K562 (cell line): ENCODE measurements around the gene E2F7.

ENCODE experiments used
- CHD2 ChIP-seq: IDR thresholded peaks from 2 replicates; pipeline ENCODE4 v1.6.1; 2011; ENCODE audit warnings: low read depth, low read length
- CREM ChIP-seq: IDR thresholded peaks from 2 replicates; pipeline ENCODE4 v1.6.1; 2014; ENCODE audit warnings: antibody characterized with exemption, low read depth
- FOS ChIP-seq: IDR thresholded peaks from 3 replicates; pipeline ENCODE4 v1.6.1; 2011; ENCODE audit not compliant: insufficient read length; ENCODE audit errors: extremely low read depth
- HDAC1 ChIP-seq, 2 experiments: fragments of 450-650 bp; IDR thresholded peaks; 2 replicates each; pipeline ENCODE4 v1.6.1; 2016 to 2017; ENCODE audit warnings: inconsistent platforms in 1 of 2, mild to moderate bottlenecking in 1 of 2, moderate library complexity in 1 of 2
- KLF16 ChIP-seq: IDR thresholded peaks from 2 replicates; pipeline ENCODE4 v1.6.1; 2016; ENCODE audit warnings: antibody characterized with exemption
- MAZ ChIP-seq, 2 experiments: fragments of 450-650 bp in 1 of 2; sonication (generic) in 1 of 2; formaldehyde crosslinking; IDR thresholded peaks in 1 of 2; conservative IDR thresholded peaks in 1 of 2; 2 replicates each; pipeline versions ENCODE4 v1.4.0 to v1.5.0; 2020; ENCODE audit warnings: mild to moderate bottlenecking in 1 of 2, missing genetic modification reagents in 1 of 2
- MYC ChIP-seq, 2 experiments: fragments of 250-450 bp in 1 of 2; sonication (Bioruptor Pico) in 1 of 2; IDR thresholded peaks; 2 replicates each; pipeline versions ENCODE4 v1.5.1 to v1.6.1; 2012 to 2021; ENCODE audit warnings: low read depth in 2 of 2, borderline replicate concordance in 1 of 2, improper control_type of control experiment in 1 of 2, low read length in 1 of 2, mild to moderate bottlenecking in 1 of 2, moderate library complexity in 1 of 2
- NR1H2 ChIP-seq: sonication (generic); formaldehyde crosslinking; IDR thresholded peaks from 2 replicates; pipeline ENCODE4 v1.4.0; 2020; ENCODE audit warnings: mild to moderate bottlenecking, missing genetic modification reagents
- POLR2A ChIP-seq: fragments of 450-650 bp; conservative IDR thresholded peaks from 2 replicates; pipeline ENCODE4 v1.6.1; 2016
- RAD21 ChIP-seq, 2 experiments: fragments of 250-450 bp in 1 of 2; fragments of 450-650 bp in 1 of 2; sonication (Bioruptor Pico) in 1 of 2; formaldehyde crosslinking in 1 of 2; IDR thresholded peaks in 1 of 2; conservative IDR thresholded peaks in 1 of 2; 2 replicates each; pipeline versions ENCODE4 v1.4.0 to v1.8.0; 2020 to 2022; ENCODE audit warnings: mild to moderate bottlenecking in 2 of 2, moderate library complexity in 1 of 2
- ZNF77 ChIP-seq: fragments of 250-450 bp; sonication (Bioruptor Pico); IDR thresholded peaks from 2 replicates; pipeline ENCODE4 v1.5.0; 2020
- TF ChIP-seq, protein P1 (sequence below): fragments of 250-450 bp; sonication (Bioruptor Pico); IDR thresholded peaks from 2 replicates; pipeline ENCODE4 v1.8.0; 2021; ENCODE audit warnings: borderline replicate concordance, mild to moderate bottlenecking, moderate library complexity; ENCODE audit not compliant: poor library complexity, severe bottlenecking
- TF ChIP-seq, protein P2 (sequence below): sonication (generic); formaldehyde crosslinking; IDR thresholded peaks from 2 replicates; pipeline ENCODE4 v1.5.0; 2020; ENCODE audit warnings: missing genetic modification reagents
- TF ChIP-seq, protein P3 (sequence below): sonication (generic); formaldehyde crosslinking; IDR thresholded peaks from 2 replicates; pipeline ENCODE4 v1.8.1; 2023; ENCODE audit warnings: mild to moderate bottlenecking, missing genetic modification reagents

DNA sequence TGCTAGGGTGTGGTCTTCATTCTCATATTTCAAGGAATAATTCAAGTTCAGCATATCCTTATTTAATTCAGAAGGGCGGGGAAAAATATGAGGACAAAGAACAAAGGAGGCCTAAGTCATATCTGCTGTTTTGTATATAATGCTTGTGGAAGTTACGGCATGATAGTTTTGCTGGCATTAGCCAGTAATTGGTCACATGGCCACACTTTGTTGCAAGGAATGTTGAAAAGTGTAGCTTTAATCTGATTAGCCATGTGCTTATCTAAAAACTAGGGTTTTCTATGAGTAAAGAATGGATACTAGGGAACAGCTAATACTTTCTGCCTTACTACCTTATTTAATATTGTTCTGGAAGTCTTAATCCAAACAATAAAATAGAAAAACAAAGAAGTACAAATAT, 34.4 kb upstream of the E2F7 start:
- TF ChIP-seq, protein P1, sequence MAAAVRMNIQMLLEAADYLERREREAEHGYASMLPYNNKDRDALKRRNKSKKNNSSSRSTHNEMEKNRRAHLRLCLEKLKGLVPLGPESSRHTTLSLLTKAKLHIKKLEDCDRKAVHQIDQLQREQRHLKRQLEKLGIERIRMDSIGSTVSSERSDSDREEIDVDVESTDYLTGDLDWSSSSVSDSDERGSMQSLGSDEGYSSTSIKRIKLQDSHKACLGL (CRISPR knock-in tag): no peak
- TF ChIP-seq KLF16: no peak
- TF ChIP-seq, protein P2, sequence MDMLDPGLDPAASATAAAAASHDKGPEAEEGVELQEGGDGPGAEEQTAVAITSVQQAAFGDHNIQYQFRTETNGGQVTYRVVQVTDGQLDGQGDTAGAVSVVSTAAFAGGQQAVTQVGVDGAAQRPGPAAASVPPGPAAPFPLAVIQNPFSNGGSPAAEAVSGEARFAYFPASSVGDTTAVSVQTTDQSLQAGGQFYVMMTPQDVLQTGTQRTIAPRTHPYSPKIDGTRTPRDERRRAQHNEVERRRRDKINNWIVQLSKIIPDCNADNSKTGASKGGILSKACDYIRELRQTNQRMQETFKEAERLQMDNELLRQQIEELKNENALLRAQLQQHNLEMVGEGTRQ: no peak
- TF ChIP-seq POLR2A: no peak
- TF ChIP-seq ZNF77 (CRISPR knock-in tag): no peak
- no peak for TF ChIP-seq CHD2
- TF ChIP-seq CREM: no peak
- no peak for TF ChIP-seq MAZ (CRISPR knock-in tag; conservative IDR thresholded peaks at IDR 0.05 in 1 of 2, IDR thresholded peaks at IDR 0.05 in 1 of 2)
- TF ChIP-seq FOS: no peak
- TF ChIP-seq, protein P3, sequence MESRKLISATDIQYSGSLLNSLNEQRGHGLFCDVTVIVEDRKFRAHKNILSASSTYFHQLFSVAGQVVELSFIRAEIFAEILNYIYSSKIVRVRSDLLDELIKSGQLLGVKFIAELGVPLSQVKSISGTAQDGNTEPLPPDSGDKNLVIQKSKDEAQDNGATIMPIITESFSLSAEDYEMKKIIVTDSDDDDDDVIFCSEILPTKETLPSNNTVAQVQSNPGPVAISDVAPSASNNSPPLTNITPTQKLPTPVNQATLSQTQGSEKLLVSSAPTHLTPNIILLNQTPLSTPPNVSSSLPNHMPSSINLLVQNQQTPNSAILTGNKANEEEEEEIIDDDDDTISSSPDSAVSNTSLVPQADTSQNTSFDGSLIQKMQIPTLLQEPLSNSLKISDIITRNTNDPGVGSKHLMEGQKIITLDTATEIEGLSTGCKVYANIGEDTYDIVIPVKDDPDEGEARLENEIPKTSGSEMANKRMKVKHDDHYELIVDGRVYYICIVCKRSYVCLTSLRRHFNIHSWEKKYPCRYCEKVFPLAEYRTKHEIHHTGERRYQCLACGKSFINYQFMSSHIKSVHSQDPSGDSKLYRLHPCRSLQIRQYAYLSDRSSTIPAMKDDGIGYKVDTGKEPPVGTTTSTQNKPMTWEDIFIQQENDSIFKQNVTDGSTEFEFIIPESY (CRISPR knock-in tag): no peak
- no peak for TF ChIP-seq HDAC1 (IDR thresholded peaks at IDR 0.05)
- no peak for TF ChIP-seq MYC (IDR thresholded peaks at IDR 0.05; ENCODE audit: low read depth, low read length)
- TF ChIP-seq MYC (CRISPR knock-in tag; IDR thresholded peaks at IDR 0.05; ENCODE audit: borderline replicate concordance, low read depth): no peak
- TF ChIP-seq RAD21 (CRISPR knock-in tag; conservative IDR thresholded peaks at IDR 0.05 in 1 of 2, IDR thresholded peaks at IDR 0.05 in 1 of 2): no peak
- TF ChIP-seq NR1H2 (CRISPR knock-in tag): no peak
